Airway epithelial cell (primary cell): Measurements from ENCODE around the gene CAPN11. TPM values are rescaled to one million over a fixed set of nuclear protein-coding genes. Genes with fewer than 3 reads are reported as not detected.

Experiments used
- total RNA-seq: library from RNA; depleted of rRNA; stranded (reverse); fragments of >200 nt; gene quantifications from 2 replicates; pipeline ENCODE4 v1.2.3, GENCODE V29; 2015

CAPN11 gene
- not detected in 2 replicates for total RNA-seq

DNA sequence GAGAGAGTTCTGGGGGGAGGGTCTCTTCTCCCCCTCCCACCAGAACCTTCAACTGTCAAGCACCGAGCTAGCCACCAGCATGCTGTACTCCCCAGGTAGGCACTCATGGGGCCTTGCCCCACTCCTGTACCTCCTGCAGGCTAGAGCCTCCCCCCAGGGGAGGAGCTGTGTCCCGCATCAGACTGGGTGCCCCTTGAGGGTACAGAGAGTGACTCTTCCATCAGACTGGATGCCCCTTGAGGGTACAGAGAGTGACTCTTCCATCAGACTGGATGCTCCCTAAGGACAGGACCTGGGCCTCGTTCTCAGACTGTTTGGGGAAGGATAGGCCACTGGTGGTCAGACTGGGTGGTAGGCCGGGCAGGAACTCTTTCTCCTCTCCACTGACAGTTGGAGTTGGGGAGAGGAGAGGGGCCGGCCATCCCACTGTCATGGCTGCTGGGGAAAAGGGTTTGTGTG lies at the start of gene CAPN11:
Gene CAPN11 (plus strand): TSS at position 51 of the 459 bp plus-strand sequence. CDS start 29 bp downstream, at position 80.

GRCh38 chr6:44127186-44128019 lies 31.2 kb upstream of the CAPN11 start, which contains the start of the genes MRPL14 and TMEM63B:
Gene MRPL14 (minus strand): TSS chr6:44127452. CDS start chr6:44116611, 10,841 bp downstream.
Gene TMEM63B (plus strand): TSS chr6:44127554. CDS start chr6:44134585, 7,031 bp downstream.

DNA sequence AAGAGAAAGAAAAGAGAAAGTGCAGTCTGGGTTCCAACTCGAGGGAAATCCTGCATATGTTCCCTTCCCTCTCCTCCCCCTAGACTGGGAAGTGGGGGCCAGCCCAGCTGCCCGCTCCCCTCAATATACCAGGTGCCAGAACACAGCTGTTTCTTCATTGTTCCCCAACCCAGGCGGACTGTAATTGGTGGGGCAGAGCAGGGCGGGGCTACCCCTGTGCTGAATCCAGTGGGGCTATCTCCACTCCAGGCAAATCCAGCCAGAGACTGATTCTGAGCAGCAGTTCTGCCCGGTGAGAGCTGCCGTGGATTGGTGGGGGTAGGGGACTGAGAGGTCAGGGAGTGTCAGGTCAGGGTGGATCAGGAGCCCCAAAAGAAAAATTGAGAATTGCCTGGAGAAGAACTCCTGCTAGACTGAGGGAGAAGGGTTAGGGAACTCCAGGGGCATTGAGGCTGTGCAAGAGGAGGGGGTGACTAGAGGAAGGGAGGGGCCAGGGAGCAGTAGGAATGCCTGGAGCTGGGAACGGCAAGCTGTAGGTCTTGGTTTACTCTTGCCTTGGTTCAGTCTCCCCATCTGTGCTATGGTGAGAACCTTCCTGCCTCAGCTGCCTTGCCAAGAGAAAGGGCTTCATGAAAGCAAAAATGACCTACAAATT lies 58.2 kb downstream of the CAPN11 start, which contains the start of gene MYMX:
Gene MYMX (plus strand): TSS at position 250 of the 655 bp plus-strand sequence. CDS start 546 bp downstream, outside the sequence.

DNA sequence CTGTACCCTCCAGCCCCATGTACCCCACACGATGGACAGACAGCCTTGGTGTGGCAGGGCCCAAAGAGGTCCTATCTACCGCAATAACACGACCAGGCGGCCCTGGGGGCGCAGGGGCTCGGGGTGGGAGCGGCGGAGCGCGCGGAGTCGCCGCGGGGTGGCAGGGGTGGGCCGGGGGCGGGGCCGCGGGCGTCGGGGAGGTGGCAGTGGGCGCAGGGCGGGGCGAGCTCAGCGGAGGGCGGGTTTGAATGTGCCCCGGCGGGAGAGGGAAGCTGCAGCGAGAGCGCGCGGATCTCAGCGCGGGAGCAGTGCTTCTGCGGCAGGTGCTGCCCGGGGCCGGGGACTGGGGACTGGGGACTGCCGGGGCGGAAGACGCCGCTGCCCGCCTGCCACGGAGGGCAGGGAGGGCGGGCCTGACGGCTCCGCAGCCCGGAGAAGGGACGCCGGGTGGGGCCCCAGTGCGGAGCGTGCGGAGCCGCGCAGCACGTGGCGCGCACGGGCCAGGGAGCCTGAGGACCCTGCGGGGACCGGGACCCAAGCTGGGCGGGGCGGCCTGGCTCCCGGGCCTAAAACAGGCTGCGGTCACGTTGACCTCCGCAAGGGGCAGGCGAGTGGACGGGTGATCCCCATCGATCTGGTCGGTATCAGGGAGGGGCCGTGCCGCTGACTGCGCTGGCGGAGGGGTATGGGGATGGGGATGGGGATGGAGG lies 64.9 kb downstream of the CAPN11 start, which contains the start of gene SLC29A1:
Gene SLC29A1 (plus strand): TSS at position 277 of the 710 bp plus-strand sequence. CDS start 3,719 bp downstream, outside the sequence.

Other genes with a start within 250 kb of the CAPN11 start
- gene MRPL14, start 31.4 kb upstream of the CAPN11 start, total RNA-seq, result 86.7 and 87.8 TPM in 2 replicates
- gene TMEM63B, start 31.3 kb upstream of the CAPN11 start, total RNA-seq, result 67.7 and 73.1 TPM in 2 replicates
- 0.21 TPM in 1 of 2 replicates, not detected in the other for gene MYMX, start 58.1 kb downstream of the CAPN11 start, total RNA-seq
- gene SLC29A1, start 64.8 kb downstream of the CAPN11 start, total RNA-seq, result 25.1 and 26.5 TPM in 2 replicates
- gene HSP90AB1, start 88.3 kb downstream of the CAPN11 start, total RNA-seq, result 1,137 and 1,196 TPM in 2 replicates
- gene SLC35B2, start 98.7 kb downstream of the CAPN11 start, total RNA-seq, result 69.7 and 73.1 TPM in 2 replicates
- gene NFKBIE, start 106.7 kb downstream of the CAPN11 start, total RNA-seq, result 25.9 and 32.9 TPM in 2 replicates
- under 0.01 TPM in 1 of 2 replicates, not detected in the other for gene TMEM151B, start 111.6 kb downstream of the CAPN11 start, total RNA-seq
- gene AARS2, start 154.5 kb downstream of the CAPN11 start, total RNA-seq, result 22.6 and 23.5 TPM in 2 replicates
- not detected in 2 replicates for gene SPATS1, start 183.8 kb downstream of the CAPN11 start, total RNA-seq
- gene CDC5L, start 228.9 kb downstream of the CAPN11 start, total RNA-seq, result 16.7 and 17.0 TPM in 2 replicates